Peyer's patch (tissue), 4 donors: ENCODE results near the gene TCAF1.

Experiments used
- POLR2A ChIP-seq, 2 donors: fragments of 450-650 bp; IDR thresholded peaks; one replicate each; pipeline ENCODE4 v1.5.1; 2017; ENCODE audit warnings: antibody characterized with exemption in 2 of 2, mild to moderate bottlenecking in 2 of 2, moderate library complexity in 2 of 2
- TF ChIP-seq, protein P1 (sequence below), 6 experiments: fragments of 450-650 bp in 4 of 6; fragments of 200-600 bp in 2 of 6; sonication (generic) in 1 of 6; IDR thresholded peaks; one replicate each; pipeline ENCODE4 v1.5.1; 2017 to 2019; ENCODE audit warnings: antibody characterized with exemption in 6 of 6, mild to moderate bottlenecking in 3 of 6, moderate library complexity in 1 of 6

DNA sequence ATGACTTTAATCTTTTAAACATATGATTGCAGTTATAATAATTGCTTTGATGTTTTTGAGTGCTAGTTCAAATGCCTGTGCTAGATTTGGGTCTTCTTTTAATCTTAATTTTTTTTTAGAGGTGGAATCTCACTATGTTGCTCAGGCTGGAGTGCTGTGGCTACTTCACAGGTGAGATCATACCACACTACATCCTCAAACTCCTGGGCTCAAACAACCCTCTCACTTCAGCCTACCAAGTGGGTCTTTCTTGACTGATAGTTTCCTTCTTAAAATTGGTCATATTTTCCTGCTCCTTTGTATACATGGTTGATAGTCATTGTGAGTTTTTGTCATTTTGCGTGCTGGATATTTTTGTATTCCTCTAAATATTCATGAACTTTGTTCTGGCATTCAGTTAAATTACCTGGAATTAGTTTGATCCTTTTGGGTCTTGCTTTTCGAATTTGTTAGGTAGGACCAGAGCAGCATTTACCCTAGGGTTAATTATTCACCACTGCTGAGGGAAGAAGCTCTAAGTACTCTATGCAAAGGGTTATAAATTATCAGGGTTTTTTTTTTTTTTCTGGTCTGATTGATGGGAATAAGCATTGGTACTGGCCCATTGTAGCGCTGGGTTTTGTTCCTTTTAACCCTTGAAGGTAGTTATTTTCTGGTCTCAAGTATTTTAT, 12.1 kb upstream of the TCAF1 start:
- TF ChIP-seq, protein P1, sequence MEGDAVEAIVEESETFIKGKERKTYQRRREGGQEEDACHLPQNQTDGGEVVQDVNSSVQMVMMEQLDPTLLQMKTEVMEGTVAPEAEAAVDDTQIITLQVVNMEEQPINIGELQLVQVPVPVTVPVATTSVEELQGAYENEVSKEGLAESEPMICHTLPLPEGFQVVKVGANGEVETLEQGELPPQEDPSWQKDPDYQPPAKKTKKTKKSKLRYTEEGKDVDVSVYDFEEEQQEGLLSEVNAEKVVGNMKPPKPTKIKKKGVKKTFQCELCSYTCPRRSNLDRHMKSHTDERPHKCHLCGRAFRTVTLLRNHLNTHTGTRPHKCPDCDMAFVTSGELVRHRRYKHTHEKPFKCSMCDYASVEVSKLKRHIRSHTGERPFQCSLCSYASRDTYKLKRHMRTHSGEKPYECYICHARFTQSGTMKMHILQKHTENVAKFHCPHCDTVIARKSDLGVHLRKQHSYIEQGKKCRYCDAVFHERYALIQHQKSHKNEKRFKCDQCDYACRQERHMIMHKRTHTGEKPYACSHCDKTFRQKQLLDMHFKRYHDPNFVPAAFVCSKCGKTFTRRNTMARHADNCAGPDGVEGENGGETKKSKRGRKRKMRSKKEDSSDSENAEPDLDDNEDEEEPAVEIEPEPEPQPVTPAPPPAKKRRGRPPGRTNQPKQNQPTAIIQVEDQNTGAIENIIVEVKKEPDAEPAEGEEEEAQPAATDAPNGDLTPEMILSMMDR (IDR thresholded peaks at IDR 0.05) = no peak
- no peak for TF ChIP-seq POLR2A (IDR thresholded peaks at IDR 0.05)
